SJCRH30 (cell line): Measurements from ENCODE around the gene RASD2. TPM values are rescaled to one million over a fixed set of nuclear protein-coding genes. Genes with fewer than 3 reads are reported as not detected.

Experiments used
- DNase-seq, 2 experiments: peaks; one replicate each; pipeline ENCODE4 v3.0.0-alpha.2; 2015 to 2020
- H3K27ac ChIP-seq: fragments of 250-450 bp; sonication (Bioruptor Pico); 2 replicates; pipeline ENCODE4 v1.5.1; 2020; ENCODE audit warnings: mild to moderate bottlenecking, moderate library complexity
- H3K27me3 ChIP-seq: fragments of 250-450 bp; sonication (Bioruptor Pico); 2 replicates; pipeline ENCODE4 v1.5.1; 2020; ENCODE audit warnings: mild to moderate bottlenecking, moderate library complexity
- H3K36me3 ChIP-seq: fragments of 250-450 bp; sonication (Bioruptor Pico); 2 replicates; pipeline ENCODE4 v1.5.1; 2020; ENCODE audit warnings: mild to moderate bottlenecking, moderate library complexity
- H3K4me1 ChIP-seq: fragments of 250-450 bp; sonication (Bioruptor Pico); 2 replicates; pipeline ENCODE4 v1.5.1; 2020; ENCODE audit warnings: mild to moderate bottlenecking, moderate library complexity
- H3K4me3 ChIP-seq: fragments of 250-450 bp; sonication (Bioruptor Pico); 2 replicates; pipeline ENCODE4 v1.5.1; 2020; ENCODE audit warnings: mild to moderate bottlenecking, moderate library complexity
- H3K9me3 ChIP-seq: fragments of 250-450 bp; sonication (Bioruptor Pico); replicated peaks from 2 replicates; pipeline ENCODE4 v1.5.1; 2020; ENCODE audit warnings: mild to moderate bottlenecking, moderate library complexity
- total RNA-seq: library from RNA; depleted of rRNA; stranded (reverse); fragments of >200 nt; shearing (Covaris generic); gene quantifications from 2 replicates; pipeline ENCODE4 v1.2.3, GENCODE V29; 2014

RASD2 gene
- total RNA-seq, 1 experiment from 2014 or later = not detected

- Histone ChIP-seq H3K36me3 (no peaks in the 10 kb centered on the region), H3K9me3 (no peaks in the 10 kb centered on the region), H3K4me3 (no peak overlapping the region), H3K27ac (no peak overlapping the region), H3K4me1 (no peaks in the 10 kb centered on the region), H3K27me3 (0 out of 2 replicates have a peak, but pooled peaks cover 4% of the 10 kb centered on the region)
- DNase-seq = no peak
Measured at GRCh38 chr22:35570686-35571194, 30.1 kb downstream of the RASD2 start.

- no peaks in the 10 kb centered on the region for H3K4me1 ChIP-seq
- no peak for DNase-seq
- H3K27ac ChIP-seq = no peak overlapping the region
- H3K27me3 ChIP-seq = 0 out of 2 replicates have a peak, but pooled peaks cover 3% of the 10 kb centered on the region
- H3K36me3 ChIP-seq = no peaks in the 10 kb centered on the region
- H3K9me3 ChIP-seq = no peaks in the 10 kb centered on the region
- H3K4me3 ChIP-seq = no peak overlapping the region
Measured at GRCh38 chr22:35572556-35572955, 31.9 kb downstream of the RASD2 start.

- DNase-seq = no peak
- H3K36me3 ChIP-seq = no peaks in the 10 kb centered on the region
- no peak overlapping the region for H3K4me3 ChIP-seq
- H3K27me3 ChIP-seq = no peaks in the 10 kb centered on the region
- H3K9me3 ChIP-seq = no peaks in the 10 kb centered on the region
- H3K4me1 ChIP-seq = no peaks in the 10 kb centered on the region; the same call in 1 of the 2 replicates
- no peak overlapping the region for H3K27ac ChIP-seq
Measured at GRCh38 chr22:35575116-35575748, 34.6 kb downstream of the RASD2 start.

GRCh38 chr22:35576671-35577070 lies 36.0 kb downstream of the RASD2 start:
- Histone ChIP-seq H3K36me3 (no peaks in the 10 kb centered on the region), H3K4me1 (no peaks in the 10 kb centered on the region; the same call in 1 of the 2 replicates), H3K27me3 (no peaks in the 10 kb centered on the region), H3K9me3 (no peaks in the 10 kb centered on the region), H3K4me3 (no peak overlapping the region), H3K27ac (no peak overlapping the region)
- no peak for DNase-seq

- Histone ChIP-seq H3K4me1 (no peaks in the 10 kb centered on the region; the same call in 1 of the 2 replicates), H3K36me3 (no peaks in the 10 kb centered on the region), H3K27ac (no peak overlapping the region), H3K9me3 (no peaks in the 10 kb centered on the region), H3K4me3 (no peak overlapping the region), H3K27me3 (no peaks in the 10 kb centered on the region)
- no peak for DNase-seq
Measured at GRCh38 chr22:35577799-35578659, 37.4 kb downstream of the RASD2 start.

- no peaks in the 10 kb centered on the region for H3K9me3 ChIP-seq
- H3K27ac ChIP-seq = no peak overlapping the region
- DNase-seq = no peak
- no peaks in the 10 kb centered on the region for H3K27me3 ChIP-seq
- H3K36me3 ChIP-seq = no peaks in the 10 kb centered on the region
- no peak overlapping the region for H3K4me3 ChIP-seq
- no peaks in the 10 kb centered on the region; the same call in 1 of the 2 replicates for H3K4me1 ChIP-seq
Measured at GRCh38 chr22:35578836-35579575, 38.4 kb downstream of the RASD2 start.

GRCh38 chr22:35580351-35581022 lies 39.9 kb downstream of the RASD2 start:
- no peaks in the 10 kb centered on the region for H3K36me3 ChIP-seq
- no peak overlapping the region for H3K27ac ChIP-seq
- no peaks in the 10 kb centered on the region for H3K9me3 ChIP-seq
- H3K4me3 ChIP-seq = no peak overlapping the region
- H3K4me1 ChIP-seq = no peaks in the 10 kb centered on the region; the same call in 1 of the 2 replicates
- H3K27me3 ChIP-seq = no peaks in the 10 kb centered on the region
- peak; percentile 61 to 66 for DNase-seq

GRCh38 chr22:35581023-35581413 lies 40.4 kb downstream of the RASD2 start:
- DNase-seq = no peak
- Histone ChIP-seq H3K4me3 (no peak overlapping the region), H3K27me3 (no peaks in the 10 kb centered on the region), H3K36me3 (no peaks in the 10 kb centered on the region), H3K27ac (no peak overlapping the region), H3K4me1 (no peaks in the 10 kb centered on the region; the same call in 1 of the 2 replicates), H3K9me3 (no peaks in the 10 kb centered on the region)

GRCh38 chr22:35582218-35582860 lies 41.7 kb downstream of the RASD2 start:
- Histone ChIP-seq H3K27ac (no peak overlapping the region), H3K4me3 (no peak overlapping the region), H3K27me3 (no peaks in the 10 kb centered on the region), H3K36me3 (no peaks in the 10 kb centered on the region), H3K4me1 (no peaks in the 10 kb centered on the region; the same call in 1 of the 2 replicates), H3K9me3 (no peaks in the 10 kb centered on the region)
- no peak for DNase-seq

- Histone ChIP-seq H3K4me3 (no peak overlapping the region), H3K9me3 (no peaks in the 10 kb centered on the region), H3K36me3 (no peaks in the 10 kb centered on the region), H3K4me1 (no peaks in the 10 kb centered on the region; the same call in 1 of the 2 replicates), H3K27ac (no peak overlapping the region), H3K27me3 (no peaks in the 10 kb centered on the region)
- DNase-seq = peak; percentile 55 to 79
Measured at GRCh38 chr22:35582861-35583670, 42.4 kb downstream of the RASD2 start.

- no peaks in the 10 kb centered on the region for H3K9me3 ChIP-seq
- H3K27me3 ChIP-seq = no peaks in the 10 kb centered on the region
- no peak overlapping the region for H3K27ac ChIP-seq
- H3K36me3 ChIP-seq = no peaks in the 10 kb centered on the region
- H3K4me3 ChIP-seq = no peak overlapping the region
- DNase-seq = no peak
- H3K4me1 ChIP-seq = peaks cover 34% of the 10 kb centered on the region
Measured at GRCh38 chr22:35586771-35587170, 46.1 kb downstream of the RASD2 start.

GRCh38 chr22:35587447-35587870 lies 46.8 kb downstream of the RASD2 start:
- Histone ChIP-seq H3K9me3 (no peaks in the 10 kb centered on the region), H3K27ac (no peak overlapping the region), H3K4me3 (no peak overlapping the region), H3K36me3 (no peaks in the 10 kb centered on the region), H3K27me3 (no peaks in the 10 kb centered on the region), H3K4me1 (peaks cover 41% of the 10 kb centered on the region)
- no peak for DNase-seq

- Histone ChIP-seq H3K9me3 (no peaks in the 10 kb centered on the region), H3K27me3 (no peaks in the 10 kb centered on the region), H3K4me3 (no peak overlapping the region), H3K4me1 (peaks cover 45% of the 10 kb centered on the region), H3K27ac (no peak overlapping the region), H3K36me3 (no peaks in the 10 kb centered on the region)
- no peak for DNase-seq
Measured at GRCh38 chr22:35587896-35588295, 47.3 kb downstream of the RASD2 start.
